ENCODE measurements around the gene INVS.
"Not testable (repeated sequence)": the region's sequence is repeated elsewhere in the genome, so short reads cannot be mapped to it uniquely, and the experiment has no call there.

DNA sequence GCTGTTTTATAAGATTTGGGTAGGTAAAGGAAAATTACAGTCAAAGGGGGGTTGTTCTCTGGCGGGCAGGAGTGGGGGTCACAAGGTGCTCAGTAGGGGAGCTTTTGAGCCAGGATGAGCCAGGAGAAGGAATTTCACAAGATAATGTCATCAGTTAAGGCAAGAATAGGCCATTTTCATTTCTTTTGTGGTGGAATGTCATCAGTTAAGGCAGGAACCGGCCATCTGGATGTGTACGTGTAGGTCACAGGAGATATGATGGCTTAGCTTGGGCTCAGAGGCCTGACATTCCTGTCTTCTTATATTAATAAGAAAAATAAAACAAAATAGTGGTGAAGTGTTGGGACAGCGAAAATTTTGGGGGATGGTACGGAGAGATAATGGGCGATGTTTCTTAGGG is 41.3 kb downstream of the INVS start:
- not testable (repeated sequence) for TF ChIP-seq EZH2phosphoT487 (IDR thresholded peaks at IDR 0.05; ENCODE audit: insufficient read depth, low read depth); EZH2 (IDR thresholded peaks at IDR 0.05; ENCODE audit: insufficient read depth, poor library complexity, severe bottlenecking)

All from GM23248 (cell line).